Fibroblast of lung (primary cell): Measurements from ENCODE around the gene PCIF1. TPM values are rescaled to one million over a fixed set of nuclear protein-coding genes. Genes with fewer than 3 reads are reported as not detected.

Experiments used
- DNase-seq, 2 donors: peaks; one replicate each; pipeline versions ENCODE4 v3.0.0 to v3.0.0-alpha.2; 2010; ENCODE audit warnings: low read depth in 2 of 2
- H2AFZ ChIP-seq: 2 replicates; pipeline ENCODE4 v1.5.1; 2012; ENCODE audit warnings: low read length, control low read depth, inconsistent platforms
- H3K27ac ChIP-seq: 2 replicates; pipeline ENCODE4 v1.5.1; 2011; ENCODE audit warnings: low read length, control low read depth; ENCODE audit not compliant: insufficient read depth
- H3K27me3 ChIP-seq: 2 replicates; pipeline ENCODE4 v1.5.1; 2011; ENCODE audit warnings: mild to moderate bottlenecking, low read length; ENCODE audit not compliant: control insufficient read depth, insufficient read depth
- H3K36me3 ChIP-seq: 2 replicates; pipeline ENCODE4 v1.5.1; 2011; ENCODE audit warnings: low read length; ENCODE audit not compliant: control insufficient read depth, insufficient read depth
- H3K4me1 ChIP-seq: 2 replicates; pipeline ENCODE4 v1.5.1; 2011; ENCODE audit warnings: low read length; ENCODE audit not compliant: control insufficient read depth, insufficient read depth; ENCODE audit errors: extremely low read depth
- H3K4me2 ChIP-seq: 2 replicates; pipeline ENCODE4 v1.5.1; 2011; ENCODE audit warnings: low read length, control low read depth; ENCODE audit not compliant: insufficient read depth; ENCODE audit errors: extremely low read depth
- H3K4me3 ChIP-seq, 4 experiments: fragments of 200-600 bp in 1 of 4; sonication (generic) in 1 of 4; replicated peaks in 1 of 4; 2 replicates each; pipeline ENCODE4 v1.5.1; 2011 to 2016; ENCODE audit warnings: low read length in 4 of 4, low read depth in 3 of 4, mild to moderate bottlenecking in 3 of 4, control low read depth in 2 of 4, inconsistent platforms in 1 of 4, mixed read lengths in 1 of 4; ENCODE audit not compliant: insufficient read depth in 1 of 4; ENCODE audit errors: control extremely low read depth in 1 of 4
- H3K79me2 ChIP-seq: 2 replicates; pipeline ENCODE4 v1.5.1; 2012; ENCODE audit warnings: mild to moderate bottlenecking, low read length, inconsistent platforms; ENCODE audit not compliant: control insufficient read depth, insufficient read depth
- H3K9ac ChIP-seq: 2 replicates; pipeline ENCODE4 v1.5.1; 2011; ENCODE audit warnings: mild to moderate bottlenecking, low read length, control low read depth; ENCODE audit not compliant: insufficient read depth
- H3K9me3 ChIP-seq: 2 replicates; pipeline ENCODE4 v1.5.1; 2012; ENCODE audit warnings: low read depth, low read length; ENCODE audit not compliant: control insufficient read depth, insufficient read depth
- H4K20me1 ChIP-seq: 2 replicates; pipeline ENCODE4 v1.5.1; 2011; ENCODE audit warnings: low read length; ENCODE audit not compliant: control insufficient read depth, insufficient read depth; ENCODE audit errors: extremely low read depth
- CTCF ChIP-seq, 2 donors: IDR thresholded peaks in 1 of 2; conservative IDR thresholded peaks in 1 of 2; 1 replicate in 1 of 2; 2 replicates in 1 of 2; pipeline ENCODE4 v1.5.1; 2011 to 2012; ENCODE audit warnings: low read length in 2 of 2, control low read depth in 1 of 2, inconsistent platforms in 1 of 2, low read depth in 1 of 2, mild to moderate bottlenecking in 1 of 2
- EZH2 ChIP-seq: IDR thresholded peaks from 2 replicates; pipeline ENCODE4 v1.5.1; 2012; ENCODE audit warnings: low read length, control low read depth, mild to moderate bottlenecking; ENCODE audit errors: missing control alignments
- polyA plus RNA-seq, 2 donors: library from polyadenylated mRNA; depleted of rRNA in 1 of 2; stranded (reverse) in 1 of 2; unstranded in 1 of 2; fragments of >200 nt; gene quantifications; 2 replicates each; pipeline ENCODE4 v1.2.1, GENCODE V29; 2011 to 2012; ENCODE audit warnings: missing spikeins in 1 of 2
- total RNA-seq: library from RNA; depleted of rRNA; stranded (reverse); fragments of >200 nt; gene quantifications from 2 replicates; pipeline ENCODE4 v1.2.1, GENCODE V29; 2014

PCIF1 gene
- total and polyA plus RNA-seq, 2 donors (not counting 1 experiment from before 2014, with no cell fraction given) = 9.9 to 16.0 TPM

DNA sequence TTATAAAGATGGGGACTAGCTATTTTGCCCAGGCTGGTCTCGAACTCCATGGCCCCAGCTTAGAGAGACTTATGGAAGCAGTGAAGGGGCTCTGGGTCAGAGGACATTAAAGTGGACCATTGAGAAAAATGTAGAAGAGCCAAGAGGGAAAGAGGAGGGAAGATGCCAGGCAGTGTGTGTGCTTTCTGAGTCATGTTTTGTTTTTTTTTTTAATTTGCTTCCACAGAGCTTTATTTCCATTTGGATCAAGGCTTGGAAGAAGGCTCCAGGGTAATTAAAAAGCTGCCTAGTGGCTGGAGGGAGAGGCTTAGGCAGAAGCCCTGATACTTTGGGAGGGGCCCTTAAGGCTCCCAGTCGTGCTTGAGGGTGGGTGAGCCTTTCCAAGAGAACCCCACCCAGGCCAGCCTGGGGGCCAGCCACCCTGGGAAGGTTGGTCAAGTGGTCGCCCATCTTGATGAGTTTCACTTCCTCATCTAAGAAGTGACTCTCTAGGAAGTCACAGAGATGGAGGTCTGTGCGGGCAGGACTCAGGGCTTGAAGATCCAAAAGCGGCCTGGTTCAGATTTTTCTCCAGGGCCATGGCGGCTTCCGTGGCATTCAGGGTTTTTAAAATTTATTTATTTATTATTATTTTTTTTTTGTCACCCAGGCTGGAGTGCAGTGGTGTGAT, 40.5 kb downstream of the PCIF1 start:
- Histone ChIP-seq H3K36me3 (no peaks in the 10 kb centered on the region), H3K79me2 (peaks cover 15% of the 10 kb centered on the region), H3K9ac (no peak overlapping the region), H3K9me3 (no peaks in the 10 kb centered on the region), H3K27me3 (peaks cover 3% of the 10 kb centered on the region), H3K27ac (no peak overlapping the region), H3K4me3 (no peak overlapping the region), H4K20me1 (no peaks in the 10 kb centered on the region), H3K4me1 (peaks cover 5% of the 10 kb centered on the region), H2AFZ (no peak overlapping the region), H3K4me2 (no peak overlapping the region)
- no peak for TF ChIP-seq CTCF (conservative IDR thresholded peaks at IDR 0.05 in 1 of 2, IDR thresholded peaks at IDR 0.05 in 1 of 2; ENCODE audit: low read depth in 1 of 2, low read length in 2 of 2)
- TF ChIP-seq EZH2 = no peak
- DNase-seq = no peak

DNA sequence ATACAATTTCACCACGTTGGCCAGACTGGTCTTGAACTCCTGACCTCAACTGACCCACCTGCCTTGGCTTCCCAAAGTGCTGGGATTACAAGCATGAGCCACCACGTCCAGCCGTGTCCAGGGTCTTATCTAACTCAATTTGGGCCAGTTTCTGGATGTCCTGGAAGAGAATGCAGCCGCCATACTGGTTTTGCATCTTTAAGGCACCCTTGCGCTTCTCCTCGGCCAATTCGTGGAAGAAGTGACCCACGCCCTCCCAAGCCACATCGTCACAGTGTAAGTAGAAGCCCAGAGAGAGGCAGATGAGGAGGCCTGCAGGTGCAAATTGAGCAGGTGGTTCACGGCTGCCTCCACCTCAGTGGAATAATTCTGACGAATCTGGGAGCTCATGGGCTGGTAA, 41.2 kb downstream of the PCIF1 start:
- no peaks in the 10 kb centered on the region for H3K36me3 ChIP-seq
- peaks cover 2% of the 10 kb centered on the region for H3K4me1 ChIP-seq
- no peaks in the 10 kb centered on the region for H4K20me1 ChIP-seq
- no peaks in the 10 kb centered on the region for H3K9me3 ChIP-seq
- H3K4me3 ChIP-seq = no peak overlapping the region
- no peak overlapping the region for H3K27ac ChIP-seq
- DNase-seq = no peak
- H3K9ac ChIP-seq = no peak overlapping the region
- H3K27me3 ChIP-seq = peaks cover 3% of the 10 kb centered on the region
- H3K4me2 ChIP-seq = no peak overlapping the region
- TF ChIP-seq EZH2 (no peak), CTCF (conservative IDR thresholded peaks at IDR 0.05 in 1 of 2, IDR thresholded peaks at IDR 0.05 in 1 of 2; ENCODE audit: low read depth in 1 of 2, low read length in 2 of 2) (no peak)
- H2AFZ ChIP-seq = no peak overlapping the region
- H3K79me2 ChIP-seq = peaks cover 9% of the 10 kb centered on the region

DNA sequence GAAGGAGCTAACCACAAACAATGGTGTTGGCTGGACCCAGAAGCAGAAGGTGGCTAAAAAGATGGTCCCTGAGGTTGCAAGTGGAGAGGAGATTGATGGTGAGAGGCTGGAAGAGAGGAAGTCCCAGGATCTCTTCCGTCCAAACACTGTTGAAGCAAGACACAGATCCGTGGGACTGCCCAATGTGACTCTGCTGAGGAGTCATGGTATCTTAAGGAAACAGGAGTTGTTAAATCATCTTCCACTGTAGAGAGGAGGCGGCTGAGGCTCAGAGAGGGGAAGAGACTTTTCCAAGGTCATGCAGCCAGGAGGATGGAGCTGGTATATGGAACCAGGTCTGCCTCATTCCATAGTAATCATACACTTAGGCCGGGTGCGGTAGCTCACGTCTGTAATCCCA, 41.6 kb downstream of the PCIF1 start:
- no peak overlapping the region for H3K4me2 ChIP-seq
- DNase-seq = no peak
- H3K79me2 ChIP-seq = peaks cover 5% of the 10 kb centered on the region
- H3K4me3 ChIP-seq = no peak overlapping the region
- no peak overlapping the region for H2AFZ ChIP-seq
- peaks cover 2% of the 10 kb centered on the region for H3K4me1 ChIP-seq
- peaks cover 3% of the 10 kb centered on the region for H3K27me3 ChIP-seq
- TF ChIP-seq CTCF (conservative IDR thresholded peaks at IDR 0.05 in 1 of 2, IDR thresholded peaks at IDR 0.05 in 1 of 2; ENCODE audit: low read depth in 1 of 2, low read length in 2 of 2) (no peak), EZH2 (no peak)
- H3K9me3 ChIP-seq = no peaks in the 10 kb centered on the region
- no peak overlapping the region for H3K27ac ChIP-seq
- H3K36me3 ChIP-seq = no peaks in the 10 kb centered on the region
- no peaks in the 10 kb centered on the region for H4K20me1 ChIP-seq
- H3K9ac ChIP-seq = no peak overlapping the region
